K562 (cell line): ENCODE data around the gene C2. TPM values are rescaled to one million over a fixed set of nuclear protein-coding genes. Genes with fewer than 3 reads are reported as not detected.

Experiments used
- CBX2 ChIP-seq: fragments of 200-600 bp; sonication (generic); IDR thresholded peaks from one replicate; pipeline ENCODE4 v1.6.1; 2012; ENCODE audit warnings: mild to moderate bottlenecking, low read length, inconsistent platforms; ENCODE audit not compliant: insufficient read depth, poor library complexity, severe bottlenecking
- CXXC5 ChIP-seq: fragments of 250-450 bp; sonication (Bioruptor Pico); IDR thresholded peaks from 2 replicates; pipeline ENCODE4 v1.8.0; 2022; ENCODE audit warnings: inconsistent platforms, mild to moderate bottlenecking, moderate library complexity
- EGR1 ChIP-seq: fragments of 450-650 bp; conservative IDR thresholded peaks from 2 replicates; pipeline ENCODE4 v1.6.1; 2017; ENCODE audit warnings: mild to moderate bottlenecking
- HOXB6 ChIP-seq: fragments of 250-450 bp; sonication (Bioruptor Pico); IDR thresholded peaks from 2 replicates; pipeline ENCODE4 v1.5.1; 2022; ENCODE audit warnings: mild to moderate bottlenecking, borderline replicate concordance
- MAZ ChIP-seq, 2 experiments: fragments of 450-650 bp in 1 of 2; sonication (generic) in 1 of 2; formaldehyde crosslinking; IDR thresholded peaks in 1 of 2; conservative IDR thresholded peaks in 1 of 2; 2 replicates each; pipeline versions ENCODE4 v1.4.0 to v1.5.0; 2020; ENCODE audit warnings: mild to moderate bottlenecking in 1 of 2, missing genetic modification reagents in 1 of 2
- SMAD2 ChIP-seq: fragments of 150-350 bp; IDR thresholded peaks from 2 replicates; pipeline ENCODE4 v1.6.1; 2014; ENCODE audit warnings: low read depth, mild to moderate bottlenecking, low read length
- SRSF1 ChIP-seq: fragments of 200-400 bp; formaldehyde crosslinking; IDR thresholded peaks from 2 replicates; pipeline ENCODE4 v1.6.1; 2017; ENCODE audit warnings: mild to moderate bottlenecking, low read depth, low read length, moderate library complexity
- TEAD1 ChIP-seq, 2 experiments: fragments of 450-650 bp in 1 of 2; sonication (generic) in 1 of 2; formaldehyde crosslinking; IDR thresholded peaks; 2 replicates each; pipeline versions ENCODE4 v1.4.0 to v1.8.0; 2020 to 2022; ENCODE audit warnings: mild to moderate bottlenecking in 2 of 2, missing genetic modification reagents in 1 of 2
- XRCC5 ChIP-seq: fragments of 200-400 bp; formaldehyde crosslinking; IDR thresholded peaks from 2 replicates; pipeline ENCODE4 v1.6.1; 2017; ENCODE audit warnings: low read depth, mild to moderate bottlenecking, low read length
- polyA plus RNA-seq, 8 experiments: library from polyadenylated mRNA; depleted of rRNA in 4 of 8; stranded (reverse) in 5 of 8; unstranded in 3 of 8; fragments of >200 nt; fragmentation: Nextera tagmentation in 2 of 8; fragmentation: Illumina TruSeq in 1 of 8; extraction: Ambion mirVana in 2 of 8; extraction: Trizol in 1 of 8; gene quantifications; 2 replicates each; pipeline versions ENCODE4 v1.2.1 to v1.2.3, GENCODE V29; 2011 to 2014; ENCODE audit warnings: inconsistent platforms in 1 of 8, missing spikeins in 1 of 8
- total RNA-seq, 7 experiments: library from RNA; depleted of rRNA in 6 of 7; stranded (reverse); fragments of >200 nt in 6 of 7; fragmentation: Illumina TruSeq in 2 of 7; extraction: Trizol in 2 of 7; gene quantifications; 2 replicates each; pipeline versions ENCODE4 v1.2.1 to v1.2.3, GENCODE V29; 2011 to 2021; ENCODE audit warnings: low replicate concordance in 1 of 7
- TF ChIP-seq, protein P1 (sequence below), 3 experiments: fragments of 200-800 bp in 1 of 3; fragments of 250-450 bp in 1 of 3; fragments of 450-650 bp in 1 of 3; sonication (Bioruptor Pico) in 1 of 3; sonication (Bioruptor generic) in 1 of 3; formaldehyde crosslinking in 1 of 3; IDR thresholded peaks; 2 replicates each; pipeline versions ENCODE4 v1.6.1 to v1.8.0; 2016 to 2022; ENCODE audit warnings: mild to moderate bottlenecking in 2 of 3, missing genetic modification characterization in 2 of 3, missing compliant biosample characterization in 1 of 3, moderate library complexity in 1 of 3
- TF ChIP-seq, protein P2 (sequence below): fragments of 150-350 bp; conservative IDR thresholded peaks from 2 replicates; pipeline ENCODE4 v1.6.1; 2014; ENCODE audit warnings: low read length
- TF ChIP-seq, protein P3 (sequence below): fragments of 450-650 bp; IDR thresholded peaks from 2 replicates; pipeline ENCODE4 v1.6.1; 2016; ENCODE audit warnings: mild to moderate bottlenecking
- TF ChIP-seq, protein P4 (sequence below): fragments of 250-450 bp; sonication (Bioruptor Pico); IDR thresholded peaks from 2 replicates; pipeline ENCODE4 v1.5.0; 2021
- TF ChIP-seq, protein P5 (sequence below): fragments of 250-450 bp; sonication (Bioruptor Pico); IDR thresholded peaks from 2 replicates; pipeline ENCODE4 v1.9.0; 2021; ENCODE audit warnings: mild to moderate bottlenecking

C2 gene
- total and polyA plus RNA-seq, 9 of the 15 experiments (the other 6 are each of a cell fraction or from before 2014, with no cell fraction given): 0.05 to 1.1 (median 0.39) TPM; not detected in 1

DNA sequence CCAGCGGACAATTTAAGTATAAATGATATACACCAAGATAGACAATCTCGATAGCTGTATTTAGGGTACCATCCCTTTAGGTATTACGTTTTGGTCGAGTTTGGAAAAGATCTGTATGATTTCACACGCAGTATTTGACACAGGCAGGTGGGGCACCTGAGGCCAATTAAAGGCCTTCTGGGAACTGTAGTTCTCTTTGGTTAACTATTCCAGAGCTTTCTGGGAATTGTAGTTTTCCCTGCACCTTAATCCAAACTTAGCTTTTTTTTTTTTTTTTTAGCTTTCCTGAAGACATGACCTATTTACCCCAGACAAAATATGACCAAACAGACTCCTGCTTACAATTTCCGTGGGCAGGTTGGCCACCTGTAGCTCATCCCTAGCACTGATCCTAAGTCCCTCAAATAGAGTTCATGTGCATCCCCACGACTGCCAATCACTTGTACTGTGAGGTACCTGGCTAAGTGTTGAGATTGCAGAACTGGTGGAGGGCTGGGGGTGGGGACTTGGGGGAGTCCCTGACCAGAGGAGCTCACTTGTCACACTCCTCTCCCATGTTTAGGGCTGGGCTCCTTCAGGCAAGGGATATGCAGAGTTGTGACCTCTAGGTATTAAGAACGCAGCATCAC, 29.0 kb upstream of the C2 start (continued):
- TF ChIP-seq, protein P1, sequence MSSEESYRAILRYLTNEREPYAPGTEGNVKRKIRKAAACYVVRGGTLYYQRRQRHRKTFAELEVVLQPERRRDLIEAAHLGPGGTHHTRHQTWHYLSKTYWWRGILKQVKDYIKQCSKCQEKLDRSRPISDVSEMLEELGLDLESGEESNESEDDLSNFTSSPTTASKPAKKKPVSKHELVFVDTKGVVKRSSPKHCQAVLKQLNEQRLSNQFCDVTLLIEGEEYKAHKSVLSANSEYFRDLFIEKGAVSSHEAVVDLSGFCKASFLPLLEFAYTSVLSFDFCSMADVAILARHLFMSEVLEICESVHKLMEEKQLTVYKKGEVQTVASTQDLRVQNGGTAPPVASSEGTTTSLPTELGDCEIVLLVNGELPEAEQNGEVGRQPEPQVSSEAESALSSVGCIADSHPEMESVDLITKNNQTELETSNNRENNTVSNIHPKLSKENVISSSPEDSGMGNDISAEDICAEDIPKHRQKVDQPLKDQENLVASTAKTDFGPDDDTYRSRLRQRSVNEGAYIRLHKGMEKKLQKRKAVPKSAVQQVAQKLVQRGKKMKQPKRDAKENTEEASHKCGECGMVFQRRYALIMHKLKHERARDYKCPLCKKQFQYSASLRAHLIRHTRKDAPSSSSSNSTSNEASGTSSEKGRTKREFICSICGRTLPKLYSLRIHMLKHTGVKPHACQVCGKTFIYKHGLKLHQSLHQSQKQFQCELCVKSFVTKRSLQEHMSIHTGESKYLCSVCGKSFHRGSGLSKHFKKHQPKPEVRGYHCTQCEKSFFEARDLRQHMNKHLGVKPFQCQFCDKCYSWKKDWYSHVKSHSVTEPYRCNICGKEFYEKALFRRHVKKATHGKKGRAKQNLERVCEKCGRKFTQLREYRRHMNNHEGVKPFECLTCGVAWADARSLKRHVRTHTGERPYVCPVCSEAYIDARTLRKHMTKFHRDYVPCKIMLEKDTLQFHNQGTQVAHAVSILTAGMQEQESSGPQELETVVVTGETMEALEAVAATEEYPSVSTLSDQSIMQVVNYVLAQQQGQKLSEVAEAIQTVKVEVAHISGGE (CRISPR knock-in tag; IDR thresholded peaks at IDR 0.05): no peak
- TF ChIP-seq EGR1: no peak
- 0 out of 4 replicates have a peak, but pooled peaks of 1 of the 2 experiments have one; percentile 36 for TF ChIP-seq TEAD1 (CRISPR knock-in tag; IDR thresholded peaks at IDR 0.05)
- no peak for TF ChIP-seq CBX2
- peak in 1 of 2 experiments; percentile 8; a peak in 1 of 4 replicates for TF ChIP-seq MAZ (CRISPR knock-in tag; conservative IDR thresholded peaks at IDR 0.05 in 1 of 2, IDR thresholded peaks at IDR 0.05 in 1 of 2)
- no peak for TF ChIP-seq SRSF1
- TF ChIP-seq SMAD2: no peak
- TF ChIP-seq, protein P2, sequence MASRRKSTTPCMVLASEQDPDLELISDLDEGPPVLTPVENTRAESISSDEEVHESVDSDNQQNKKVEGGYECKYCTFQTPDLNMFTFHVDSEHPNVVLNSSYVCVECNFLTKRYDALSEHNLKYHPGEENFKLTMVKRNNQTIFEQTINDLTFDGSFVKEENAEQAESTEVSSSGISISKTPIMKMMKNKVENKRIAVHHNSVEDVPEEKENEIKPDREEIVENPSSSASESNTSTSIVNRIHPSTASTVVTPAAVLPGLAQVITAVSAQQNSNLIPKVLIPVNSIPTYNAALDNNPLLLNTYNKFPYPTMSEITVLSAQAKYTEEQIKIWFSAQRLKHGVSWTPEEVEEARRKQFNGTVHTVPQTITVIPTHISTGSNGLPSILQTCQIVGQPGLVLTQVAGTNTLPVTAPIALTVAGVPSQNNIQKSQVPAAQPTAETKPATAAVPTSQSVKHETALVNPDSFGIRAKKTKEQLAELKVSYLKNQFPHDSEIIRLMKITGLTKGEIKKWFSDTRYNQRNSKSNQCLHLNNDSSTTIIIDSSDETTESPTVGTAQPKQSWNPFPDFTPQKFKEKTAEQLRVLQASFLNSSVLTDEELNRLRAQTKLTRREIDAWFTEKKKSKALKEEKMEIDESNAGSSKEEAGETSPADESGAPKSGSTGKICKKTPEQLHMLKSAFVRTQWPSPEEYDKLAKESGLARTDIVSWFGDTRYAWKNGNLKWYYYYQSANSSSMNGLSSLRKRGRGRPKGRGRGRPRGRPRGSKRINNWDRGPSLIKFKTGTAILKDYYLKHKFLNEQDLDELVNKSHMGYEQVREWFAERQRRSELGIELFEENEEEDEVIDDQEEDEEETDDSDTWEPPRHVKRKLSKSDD: no peak
- TF ChIP-seq, protein P3, sequence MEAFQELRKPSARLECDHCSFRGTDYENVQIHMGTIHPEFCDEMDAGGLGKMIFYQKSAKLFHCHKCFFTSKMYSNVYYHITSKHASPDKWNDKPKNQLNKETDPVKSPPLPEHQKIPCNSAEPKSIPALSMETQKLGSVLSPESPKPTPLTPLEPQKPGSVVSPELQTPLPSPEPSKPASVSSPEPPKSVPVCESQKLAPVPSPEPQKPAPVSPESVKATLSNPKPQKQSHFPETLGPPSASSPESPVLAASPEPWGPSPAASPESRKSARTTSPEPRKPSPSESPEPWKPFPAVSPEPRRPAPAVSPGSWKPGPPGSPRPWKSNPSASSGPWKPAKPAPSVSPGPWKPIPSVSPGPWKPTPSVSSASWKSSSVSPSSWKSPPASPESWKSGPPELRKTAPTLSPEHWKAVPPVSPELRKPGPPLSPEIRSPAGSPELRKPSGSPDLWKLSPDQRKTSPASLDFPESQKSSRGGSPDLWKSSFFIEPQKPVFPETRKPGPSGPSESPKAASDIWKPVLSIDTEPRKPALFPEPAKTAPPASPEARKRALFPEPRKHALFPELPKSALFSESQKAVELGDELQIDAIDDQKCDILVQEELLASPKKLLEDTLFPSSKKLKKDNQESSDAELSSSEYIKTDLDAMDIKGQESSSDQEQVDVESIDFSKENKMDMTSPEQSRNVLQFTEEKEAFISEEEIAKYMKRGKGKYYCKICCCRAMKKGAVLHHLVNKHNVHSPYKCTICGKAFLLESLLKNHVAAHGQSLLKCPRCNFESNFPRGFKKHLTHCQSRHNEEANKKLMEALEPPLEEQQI: no peak
- TF ChIP-seq, protein P4, sequence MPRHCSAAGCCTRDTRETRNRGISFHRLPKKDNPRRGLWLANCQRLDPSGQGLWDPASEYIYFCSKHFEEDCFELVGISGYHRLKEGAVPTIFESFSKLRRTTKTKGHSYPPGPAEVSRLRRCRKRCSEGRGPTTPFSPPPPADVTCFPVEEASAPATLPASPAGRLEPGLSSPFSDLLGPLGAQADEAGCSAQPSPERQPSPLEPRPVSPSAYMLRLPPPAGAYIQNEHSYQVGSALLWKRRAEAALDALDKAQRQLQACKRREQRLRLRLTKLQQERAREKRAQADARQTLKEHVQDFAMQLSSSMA (CRISPR knock-in tag): no peak
- TF ChIP-seq, protein P5, sequence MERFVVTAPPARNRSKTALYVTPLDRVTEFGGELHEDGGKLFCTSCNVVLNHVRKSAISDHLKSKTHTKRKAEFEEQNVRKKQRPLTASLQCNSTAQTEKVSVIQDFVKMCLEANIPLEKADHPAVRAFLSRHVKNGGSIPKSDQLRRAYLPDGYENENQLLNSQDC: no peak
- TF ChIP-seq CXXC5 (CRISPR knock-in tag): no peak
- no peak for TF ChIP-seq HOXB6 (CRISPR knock-in tag)
- TF ChIP-seq XRCC5: no peak
